HG02970 (cell line): ENCODE results near the gene ADAMTSL1.

Experiments used
- ATAC-seq: cut with Tn5 transposase; IDR thresholded peaks from one replicate; pipeline ENCODE4 v1.9.1; 2021; ENCODE audit warnings: mild to moderate bottlenecking, moderate library complexity, moderate number of reproducible peaks; ENCODE audit not compliant: unreplicated experiment, low FRiP score

Gene ADAMTSL1

GRCh38 chr9:18604767-18605730 is 131.1 kb downstream of the ADAMTSL1 start:
- ATAC-seq, result no peak

GRCh38 chr9:18605766-18606180 is 131.8 kb downstream of the ADAMTSL1 start:
- ATAC-seq, result no peak

- ATAC-seq, result no peak
Observed at GRCh38 chr9:18606281-18606680, 132.3 kb downstream of the ADAMTSL1 start.

GRCh38 chr9:18606846-18607245 is 132.9 kb downstream of the ADAMTSL1 start:
- no peak for ATAC-seq

DNA sequence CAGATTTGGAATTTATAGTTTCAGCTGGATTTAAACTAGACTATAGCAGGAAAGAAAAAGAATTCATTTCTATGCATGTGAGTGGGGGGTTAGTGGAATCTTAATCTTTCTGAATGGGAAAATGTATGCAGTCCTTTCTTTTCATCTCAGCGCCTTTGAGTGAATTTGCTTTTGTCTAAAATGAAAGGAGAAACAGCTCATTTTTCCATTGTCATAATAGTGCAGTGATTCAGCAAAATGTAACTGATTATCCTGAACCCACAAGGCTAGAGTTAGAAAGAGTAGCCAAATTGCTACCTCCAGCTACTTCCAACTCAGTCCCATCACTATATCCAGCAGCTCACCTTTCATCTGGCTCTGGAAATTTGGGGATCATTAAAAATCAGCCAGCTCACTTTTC is 134.4 kb downstream of the ADAMTSL1 start:
- no peak for ATAC-seq

- ATAC-seq, result no peak
Observed at GRCh38 chr9:18610956-18611355, 137.0 kb downstream of the ADAMTSL1 start.

DNA sequence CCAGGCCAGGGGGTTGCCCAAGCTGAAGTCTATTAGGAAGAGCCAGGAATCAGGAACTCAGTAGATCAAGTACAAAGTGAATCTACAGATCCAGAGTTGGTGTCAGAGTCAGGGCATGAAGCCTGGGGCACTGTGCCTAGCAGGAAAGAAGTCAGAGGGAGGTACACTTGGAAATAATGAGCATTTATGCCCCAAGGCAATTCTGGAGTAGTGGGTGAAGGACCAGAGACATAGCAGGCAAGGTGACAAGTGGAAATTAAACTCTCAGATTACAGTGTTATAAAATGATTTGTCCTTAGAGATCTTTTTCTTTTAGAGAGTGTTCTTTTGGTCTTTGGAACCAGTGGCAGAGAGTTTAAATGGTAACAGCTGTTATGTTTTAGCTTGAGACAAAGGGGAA is 138.0 kb downstream of the ADAMTSL1 start:
- no peak for ATAC-seq

DNA sequence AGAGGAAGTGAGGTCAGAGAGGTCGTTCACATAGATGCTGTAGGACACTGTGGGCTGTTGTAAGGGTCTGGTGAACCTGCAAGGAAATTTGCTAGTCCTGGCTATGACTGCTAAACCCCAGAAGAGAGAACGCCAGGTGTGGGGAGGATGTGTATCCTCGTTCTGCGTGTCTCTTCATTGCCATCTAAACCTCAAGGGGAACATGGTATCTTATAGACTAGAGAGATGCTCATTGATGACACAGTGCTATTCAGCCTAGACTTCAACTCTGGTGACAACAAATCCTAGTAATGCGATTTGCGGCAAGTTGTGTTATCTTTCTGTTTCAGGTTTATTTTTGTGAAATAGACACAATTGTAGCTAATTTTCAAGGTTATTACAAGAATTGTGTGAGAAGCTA is 140.2 kb downstream of the ADAMTSL1 start:
- ATAC-seq, result no peak

DNA sequence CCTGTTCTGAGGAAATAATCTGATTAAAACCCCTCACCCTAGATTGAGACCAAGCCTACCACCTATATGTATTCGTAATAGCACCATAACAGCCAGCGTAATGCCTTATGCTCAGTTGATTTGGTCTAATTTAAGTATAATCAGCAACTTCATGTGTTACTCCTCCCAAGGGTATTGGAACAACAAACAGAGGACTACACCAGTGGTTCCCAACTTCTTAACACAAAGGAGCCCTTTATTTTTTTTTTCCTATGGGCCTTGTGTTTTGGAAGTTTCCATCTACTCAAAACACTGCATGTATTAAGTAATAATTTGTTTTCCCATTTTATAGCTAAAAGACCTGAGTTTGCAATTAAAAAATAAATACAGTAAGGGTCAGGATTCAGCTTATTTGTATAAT is 140.7 kb downstream of the ADAMTSL1 start:
- ATAC-seq, result no peak

- no peak for ATAC-seq
Observed at GRCh38 chr9:18616976-18617375, 143.0 kb downstream of the ADAMTSL1 start.

DNA sequence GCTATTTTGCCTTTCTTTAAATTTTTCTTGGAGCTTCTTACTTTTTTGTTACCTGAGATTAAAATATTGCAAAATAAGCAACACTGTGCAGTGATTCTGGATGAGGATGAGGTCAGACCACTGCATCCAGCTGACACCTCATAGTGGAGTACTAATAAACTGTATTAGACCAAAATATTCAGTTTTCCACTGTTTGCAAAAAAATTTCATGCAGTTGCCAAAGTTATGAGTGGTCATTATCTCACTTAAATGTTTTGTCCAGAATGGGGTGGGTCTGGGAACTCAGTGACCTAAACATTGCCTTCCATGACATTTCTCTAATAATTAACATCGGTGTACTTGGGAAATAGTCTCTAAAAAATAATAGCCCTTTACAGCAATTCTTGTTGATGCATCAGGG is 143.8 kb downstream of the ADAMTSL1 start:
- ATAC-seq, result no peak

DNA sequence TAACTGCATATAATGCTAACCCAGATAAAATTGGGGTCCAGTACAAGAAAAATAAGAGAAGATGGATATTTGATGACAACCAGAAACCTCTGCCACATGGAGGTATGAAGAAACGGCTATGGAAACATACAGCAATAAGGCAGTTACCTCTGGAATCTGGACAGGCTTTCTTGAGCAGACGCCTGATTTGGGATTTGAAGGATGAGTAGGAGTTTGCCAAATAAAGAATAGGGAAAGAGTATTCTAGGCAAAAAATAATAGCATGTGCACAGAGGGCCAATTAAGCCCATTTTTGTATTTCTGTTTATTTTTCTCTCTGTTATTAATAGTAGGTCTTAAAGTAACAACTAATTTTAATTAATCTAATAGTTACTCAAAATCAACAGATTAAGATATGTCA is 144.9 kb downstream of the ADAMTSL1 start:
- ATAC-seq, result no peak

GRCh38 chr9:18622186-18622836 is 148.4 kb downstream of the ADAMTSL1 start:
- no peak for ATAC-seq

GRCh38 chr9:18623221-18624079 is 149.5 kb downstream of the ADAMTSL1 start:
- no peak for ATAC-seq

DNA sequence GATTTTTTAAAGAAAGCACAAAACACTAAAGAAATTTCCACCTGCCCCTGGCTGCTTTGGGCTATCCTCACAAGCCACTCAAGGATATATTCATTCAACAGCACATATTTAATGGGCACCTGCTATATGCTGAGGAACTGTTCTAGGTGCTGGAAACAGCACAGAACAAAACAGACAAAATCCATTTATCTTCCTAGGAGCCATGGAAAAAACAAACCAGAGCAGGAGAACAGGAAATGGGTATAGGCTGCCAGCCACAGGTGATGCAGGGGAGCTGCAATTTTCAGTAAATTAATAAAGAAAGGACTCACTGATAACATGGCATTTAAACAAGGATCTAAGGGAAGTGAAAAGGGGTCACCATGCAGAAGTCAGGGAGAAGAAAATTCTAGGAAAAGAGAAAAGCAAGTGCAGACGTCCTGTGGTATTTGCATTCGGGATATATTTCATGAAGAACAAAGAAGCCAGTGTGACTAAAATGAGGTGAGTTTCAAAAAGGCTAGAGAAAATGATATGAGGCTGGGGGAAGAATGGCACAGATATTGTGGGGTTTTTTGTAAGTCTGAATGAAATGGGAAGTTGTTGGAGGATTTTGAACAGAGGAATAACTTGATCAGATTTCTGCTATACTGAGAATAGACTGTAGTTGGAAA is 152.2 kb downstream of the ADAMTSL1 start:
- no peak for ATAC-seq

DNA sequence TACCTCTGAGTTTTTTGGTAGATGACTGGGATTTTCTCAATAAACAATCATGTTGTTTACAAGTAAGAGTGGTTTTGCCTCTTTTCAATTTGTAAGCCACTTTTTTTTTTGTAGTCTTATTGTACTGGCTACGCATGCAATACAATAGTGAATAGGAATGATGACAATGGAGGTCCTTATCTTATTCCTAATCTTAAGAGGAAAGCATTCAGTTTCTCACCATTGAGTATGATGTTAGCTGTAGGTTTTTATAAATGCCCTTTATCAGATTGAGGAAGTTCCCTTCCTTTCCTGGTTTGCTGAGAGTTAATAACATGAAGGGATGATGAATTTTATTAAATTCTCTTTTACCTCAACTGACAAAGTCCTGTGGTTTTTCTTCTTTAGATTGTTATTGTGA is 155.2 kb downstream of the ADAMTSL1 start:
- ATAC-seq, result no peak

DNA sequence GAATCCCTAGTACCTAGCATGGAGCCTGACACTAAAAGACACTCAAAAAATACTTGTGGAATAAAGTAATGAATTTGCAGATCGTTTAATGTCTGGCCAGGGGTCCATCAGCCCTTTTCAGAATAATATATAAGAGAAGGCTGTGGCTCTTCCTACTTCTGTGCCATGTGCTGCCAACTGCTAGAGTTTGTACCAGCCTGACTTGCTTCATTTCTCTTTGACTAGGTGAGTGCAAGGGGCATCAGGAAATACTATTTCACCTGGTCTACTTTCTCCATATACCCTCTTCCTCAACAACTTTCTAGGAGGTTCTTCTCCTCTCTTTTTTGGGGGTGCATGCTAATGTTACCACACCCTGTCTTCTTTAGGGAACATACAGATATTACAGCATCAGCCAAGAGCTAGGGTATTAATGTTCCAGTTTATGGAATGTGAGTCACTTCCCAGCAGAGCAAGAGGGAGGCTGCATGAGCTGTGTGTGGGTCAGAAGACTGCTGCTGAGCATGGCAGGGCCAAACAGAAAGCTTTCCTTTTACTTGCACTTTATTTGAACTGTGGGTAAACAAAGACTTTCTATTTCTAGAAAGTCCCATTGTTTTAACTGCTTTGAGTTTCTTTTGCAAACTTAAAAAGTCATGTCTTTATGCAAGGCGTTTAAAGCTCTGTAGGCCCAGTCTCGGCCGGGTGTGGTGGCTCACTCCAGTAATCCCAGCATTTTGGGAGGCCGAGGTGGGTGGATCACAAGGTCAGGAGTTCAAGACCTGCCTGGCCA is 158.9 kb downstream of the ADAMTSL1 start:
- ATAC-seq, result no peak

DNA sequence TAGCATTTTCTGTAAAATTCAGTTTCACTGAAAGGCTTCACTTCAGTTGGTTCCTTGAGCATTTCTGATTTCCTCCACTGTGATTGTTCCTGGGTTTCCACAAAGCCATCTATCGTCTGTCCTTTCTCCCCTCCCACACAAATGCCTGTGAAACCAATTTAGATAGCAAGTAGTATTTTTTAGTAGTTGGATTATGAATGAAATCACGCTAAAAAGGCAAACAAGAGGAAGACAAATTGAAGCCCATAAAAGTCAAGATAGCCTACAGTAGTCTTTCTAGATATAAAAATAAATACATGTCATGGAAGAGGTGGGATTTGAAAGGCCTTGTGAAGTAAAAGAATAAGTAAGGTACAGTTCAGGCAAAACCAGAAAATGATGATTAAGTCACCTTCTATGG is 162.8 kb downstream of the ADAMTSL1 start:
- ATAC-seq, result no peak

- ATAC-seq, result no peak
Observed at GRCh38 chr9:18638371-18639249, 164.7 kb downstream of the ADAMTSL1 start.
